GM21576 (cell line): ENCODE results near the gene SLC4A3.

Source experiments
- ATAC-seq: cut with Tn5 transposase; IDR thresholded peaks from one replicate; pipeline ENCODE4 v1.9.1; 2021; ENCODE audit warnings: mild to moderate bottlenecking, moderate library complexity; ENCODE audit not compliant: unreplicated experiment

Gene SLC4A3

GRCh38 chr2:219613461-219614070 is 13.9 kb upstream of the SLC4A3 start:
- no peak for ATAC-seq

- ATAC-seq: no peak
These were observed 13.2 kb upstream of the SLC4A3 start for GRCh38 chr2:219614076-219614860.

- ATAC-seq: no peak
These were observed 12.4 kb upstream of the SLC4A3 start for GRCh38 chr2:219615036-219615435.

GRCh38 chr2:219615894-219616293 is 11.5 kb upstream of the SLC4A3 start:
- no peak for ATAC-seq

- no peak for ATAC-seq
These were observed 10.9 kb upstream of the SLC4A3 start for GRCh38 chr2:219616550-219616949.

GRCh38 chr2:219618733-219619122 is 8.7 kb upstream of the SLC4A3 start:
- no peak for ATAC-seq

- ATAC-seq: no peak
These were observed 8.2 kb upstream of the SLC4A3 start for GRCh38 chr2:219619235-219619634.

- ATAC-seq: no peak
These were observed 6.9 kb upstream of the SLC4A3 start for GRCh38 chr2:219620546-219620945.

DNA sequence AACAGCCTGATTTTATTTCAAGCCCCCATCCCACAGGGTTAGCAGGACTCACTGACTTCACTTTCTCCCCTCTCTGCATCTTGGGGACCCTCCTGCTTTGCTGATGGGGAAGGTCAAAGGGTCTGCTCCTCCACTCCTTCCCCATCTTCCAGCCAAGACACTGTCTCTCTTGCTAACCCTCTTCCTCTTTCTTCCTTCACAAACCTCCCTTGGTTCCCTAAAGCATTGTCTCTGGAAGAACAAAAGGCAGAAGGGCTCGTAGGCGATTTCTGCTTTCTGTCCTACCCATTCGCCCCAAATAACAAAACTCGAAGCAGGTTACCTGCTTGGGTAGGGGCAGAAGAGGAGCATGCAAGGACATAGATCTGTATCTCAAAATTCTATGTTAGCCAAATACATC is 5.5 kb upstream of the SLC4A3 start:
- ATAC-seq: no peak

DNA sequence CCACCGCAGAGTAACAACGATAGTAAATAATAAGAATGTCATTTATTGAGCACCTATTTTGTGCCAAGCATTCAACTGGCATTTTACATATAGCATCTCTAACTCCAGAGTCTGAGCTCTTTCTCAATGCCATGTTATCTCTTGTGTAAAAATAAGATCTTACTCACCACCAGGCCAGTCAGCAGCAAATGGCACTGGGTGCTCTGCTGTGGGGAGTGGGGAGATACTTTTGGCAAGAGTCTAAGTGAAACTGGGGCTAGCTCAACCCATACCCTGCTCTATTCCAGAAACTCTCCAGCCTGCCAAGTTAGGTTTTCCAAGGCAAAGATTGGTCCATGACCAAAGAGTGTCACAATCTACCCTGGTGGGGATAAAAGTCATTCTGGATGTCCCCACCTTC is 5.0 kb upstream of the SLC4A3 start:
- no peak for ATAC-seq

DNA sequence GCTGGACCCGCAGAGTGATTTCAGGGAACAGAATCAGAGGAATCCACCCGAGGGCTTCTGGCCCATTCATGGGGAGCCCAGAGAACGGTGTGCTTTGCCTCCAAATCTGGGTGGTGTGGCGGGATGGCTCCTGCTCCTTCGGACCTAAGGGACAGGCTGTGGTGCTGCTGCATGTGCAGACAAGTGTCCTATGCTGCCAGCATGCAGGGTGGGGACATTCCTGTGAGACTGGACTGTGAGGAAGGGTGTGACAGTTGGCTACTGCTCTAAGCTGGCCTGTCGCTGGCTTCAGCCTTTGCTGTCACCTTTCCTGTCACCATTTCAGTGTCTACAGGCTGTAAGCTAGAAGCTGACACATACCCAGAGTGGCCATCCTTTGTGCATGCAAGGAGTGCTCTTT is 2.9 kb upstream of the SLC4A3 start:
- no peak for ATAC-seq

GRCh38 chr2:219625179-219625578 is 2.3 kb upstream of the SLC4A3 start:
- no peak for ATAC-seq

GRCh38 chr2:219626540-219626939 is 890 bp upstream of the SLC4A3 start:
- no peak for ATAC-seq

DNA sequence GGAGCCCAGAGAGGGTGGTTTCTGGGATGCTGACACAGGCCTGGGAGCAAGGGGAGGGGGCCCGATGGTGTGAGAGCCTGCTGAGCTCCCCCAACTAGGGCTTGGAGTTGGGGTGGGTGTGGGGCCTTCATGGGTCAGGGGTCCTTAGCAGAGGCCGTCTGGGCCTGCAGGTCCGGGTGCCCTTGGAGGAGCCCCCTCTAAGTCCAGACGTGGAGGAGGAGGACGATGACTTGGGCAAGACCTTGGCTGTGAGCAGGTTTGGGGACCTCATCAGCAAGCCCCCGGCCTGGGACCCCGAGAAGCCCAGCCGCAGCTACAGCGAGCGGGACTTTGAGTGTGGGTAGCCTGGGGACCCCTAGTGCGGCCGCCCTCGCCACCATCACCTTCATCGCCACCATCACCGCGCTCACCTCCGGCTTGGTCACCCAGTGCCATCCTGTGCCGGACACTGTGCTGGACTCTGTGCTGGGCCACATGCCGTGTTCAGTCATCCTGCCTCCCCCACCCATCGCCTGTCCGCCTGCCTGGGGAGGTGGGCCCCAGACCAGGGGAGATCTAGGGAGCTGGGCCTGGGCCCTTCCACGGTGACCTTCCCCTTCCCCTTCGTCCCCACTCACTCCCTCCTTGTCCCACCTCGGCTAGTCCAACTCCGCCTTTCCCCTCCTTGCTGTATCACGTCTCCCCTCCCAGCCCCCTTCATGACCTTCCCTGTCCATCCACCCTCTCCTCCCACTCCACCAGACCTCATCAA is 980 bp downstream of the SLC4A3 start:
- no peak for ATAC-seq

DNA sequence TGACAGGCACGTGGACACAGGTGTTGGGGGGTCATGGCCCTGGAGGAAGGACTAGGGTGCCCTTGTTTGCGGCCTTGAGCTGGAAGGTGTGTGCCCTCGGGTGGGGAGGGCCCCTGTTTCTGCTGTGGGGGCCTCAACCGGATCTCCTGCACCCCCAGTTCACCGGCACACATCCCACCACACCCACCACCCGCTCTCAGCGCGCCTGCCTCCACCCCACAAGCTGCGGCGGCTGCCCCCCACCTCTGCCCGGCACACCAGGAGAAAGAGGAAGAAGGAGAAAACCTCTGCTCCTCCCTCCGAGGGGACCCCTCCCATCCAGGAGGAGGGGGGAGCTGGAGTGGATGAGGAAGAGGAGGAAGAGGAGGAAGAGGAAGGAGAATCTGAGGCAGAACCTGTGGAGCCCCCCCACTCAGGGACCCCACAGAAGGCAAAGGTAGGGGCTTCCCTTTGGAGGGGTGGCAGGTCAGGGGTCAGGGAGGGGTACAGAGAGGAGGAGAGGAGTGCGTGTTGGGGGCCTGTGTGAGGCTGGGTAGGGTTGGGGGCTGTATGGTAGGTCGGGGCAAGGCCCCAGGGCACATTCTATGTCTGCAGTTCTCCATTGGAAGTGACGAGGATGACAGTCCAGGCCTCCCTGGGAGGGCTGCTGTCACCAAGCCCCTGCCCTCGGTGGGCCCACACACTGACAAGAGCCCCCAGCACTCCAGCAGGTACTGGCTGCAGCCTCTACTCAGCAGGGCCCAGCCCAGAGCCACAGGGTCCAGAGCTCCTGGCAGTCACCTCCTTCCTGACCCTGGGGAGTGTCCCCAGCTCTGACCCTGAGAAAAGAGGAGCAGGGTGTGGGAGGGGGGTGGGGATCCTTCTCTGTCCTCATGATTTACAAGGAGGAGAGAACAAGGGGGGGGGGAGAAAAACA is 1.8 kb downstream of the SLC4A3 start:
- no peak for ATAC-seq

DNA sequence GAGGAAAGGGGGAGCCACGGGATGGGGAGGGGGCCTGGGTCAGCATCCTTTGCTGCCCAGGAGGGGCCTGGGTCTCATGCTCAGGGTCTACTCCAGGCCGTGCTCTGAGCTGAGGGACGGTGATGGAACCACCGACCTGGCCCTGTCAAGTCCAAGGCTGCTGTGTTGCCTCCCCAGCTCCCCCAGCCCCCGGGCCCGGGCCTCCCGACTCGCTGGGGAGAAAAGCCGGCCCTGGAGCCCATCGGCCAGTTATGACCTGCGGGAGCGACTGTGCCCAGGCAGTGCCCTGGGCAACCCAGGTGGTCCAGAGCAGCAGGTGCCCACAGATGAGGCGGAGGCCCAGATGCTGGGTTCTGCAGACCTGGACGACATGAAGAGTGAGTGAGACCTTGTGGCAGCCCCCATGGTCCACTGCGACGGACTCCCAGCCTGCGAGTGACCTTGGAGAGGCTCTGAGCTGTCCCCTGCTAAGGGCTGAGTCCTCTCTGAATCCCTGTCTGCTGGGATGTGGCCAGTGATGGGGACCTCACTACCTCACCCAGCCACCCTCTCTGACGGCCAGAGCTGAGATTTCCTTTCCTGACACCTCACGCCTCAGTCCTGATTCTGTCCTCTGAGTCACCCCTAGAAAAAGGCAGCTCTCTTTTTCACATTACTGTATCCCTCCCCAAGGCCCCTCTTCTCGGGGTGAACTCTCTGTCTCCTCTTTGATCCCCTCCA is 2.7 kb downstream of the SLC4A3 start:
- ATAC-seq: no peak

- no peak for ATAC-seq
These were observed 3.5 kb downstream of the SLC4A3 start for GRCh38 chr2:219630770-219631405.

- no peak for ATAC-seq
These were observed 4.0 kb downstream of the SLC4A3 start for GRCh38 chr2:219631406-219631891.

DNA sequence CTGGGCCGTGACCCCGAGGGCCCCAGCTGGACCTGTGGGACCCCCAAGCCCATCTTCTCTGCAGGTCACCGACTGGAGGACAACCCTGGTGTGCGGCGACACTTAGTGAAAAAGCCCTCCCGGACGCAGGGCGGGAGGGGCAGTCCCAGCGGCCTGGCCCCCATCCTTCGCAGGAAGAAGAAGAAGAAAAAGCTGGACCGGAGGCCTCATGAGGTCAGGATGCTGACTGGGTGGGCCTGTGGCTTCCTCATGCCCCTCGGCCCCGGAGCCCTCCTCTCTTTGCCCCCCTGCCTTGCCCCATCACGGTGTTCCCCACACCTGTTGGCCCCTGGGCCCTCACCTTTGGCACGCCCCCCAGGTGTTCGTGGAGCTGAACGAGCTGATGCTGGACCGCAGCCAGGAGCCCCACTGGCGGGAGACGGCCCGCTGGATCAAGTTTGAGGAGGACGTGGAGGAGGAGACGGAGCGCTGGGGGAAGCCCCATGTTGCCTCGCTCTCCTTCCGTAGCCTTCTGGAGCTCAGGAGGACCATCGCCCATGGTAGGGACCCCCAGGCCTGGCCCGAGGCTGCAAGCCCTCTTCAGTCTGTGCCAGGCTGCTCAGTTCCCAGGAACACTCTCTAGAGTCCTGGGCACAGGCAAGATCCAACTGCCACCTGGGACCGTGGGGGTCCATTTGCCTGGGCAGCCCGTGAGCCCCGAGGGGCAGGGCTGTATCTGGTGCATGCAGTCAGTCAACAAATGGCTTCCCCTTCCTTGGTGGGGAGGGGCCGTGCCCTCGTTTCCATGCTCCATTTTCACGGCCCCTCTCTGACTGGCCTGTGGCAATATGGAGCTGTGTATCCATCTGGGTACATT is 4.7 kb downstream of the SLC4A3 start:
- ATAC-seq: no peak
